Suprapubic skin (tissue), 4 donors: ENCODE results near the gene PPM1F. TPM values are rescaled to one million over a fixed set of nuclear protein-coding genes. Genes with fewer than 3 reads are reported as not detected.

Experiments
- DNase-seq, 2 donors: peaks; one replicate each; pipeline ENCODE4 v3.0.0-alpha.2; 2019; ENCODE audit warnings: low spot score in 2 of 2
- H3K27ac ChIP-seq: fragments of 200-600 bp; sonication (generic); one replicate; pipeline ENCODE4 v1.5.1; 2019
- H3K27me3 ChIP-seq: fragments of 200-600 bp; sonication (generic); one replicate; pipeline ENCODE4 v1.5.1; 2019
- H3K36me3 ChIP-seq: fragments of 200-600 bp; sonication (generic); one replicate; pipeline ENCODE4 v1.5.1; 2019
- H3K4me1 ChIP-seq: fragments of 200-600 bp; sonication (generic); one replicate; pipeline ENCODE4 v1.5.1; 2019
- H3K4me3 ChIP-seq: fragments of 200-600 bp; sonication (generic); one replicate; pipeline ENCODE4 v1.5.1; 2019; ENCODE audit warnings: mild to moderate bottlenecking
- H3K9me3 ChIP-seq: fragments of 200-600 bp; sonication (generic); one replicate; pipeline ENCODE4 v1.5.1; 2019
- EP300 ChIP-seq: sonication (generic); formaldehyde crosslinking; IDR thresholded peaks from one replicate; pipeline ENCODE4 v1.6.1; 2017; ENCODE audit warnings: antibody characterized with exemption
- POLR2A ChIP-seq, 2 donors: fragments of 450-650 bp; IDR thresholded peaks; one replicate each; pipeline ENCODE4 v1.6.1; 2017; ENCODE audit warnings: antibody characterized with exemption in 2 of 2, mild to moderate bottlenecking in 2 of 2, moderate library complexity in 2 of 2
- POLR2AphosphoS5 ChIP-seq, 3 donors: sonication (generic); formaldehyde crosslinking; IDR thresholded peaks; one replicate each; pipeline ENCODE4 v1.6.1; 2017; ENCODE audit warnings: antibody characterized with exemption in 3 of 3
- WGBS: methylation state at CpG from one replicate; pipeline ENCODE4 v1.1.5; 2018; 5-methylcytosine and 5-hydroxymethylcytosine counted together
- total RNA-seq, 4 donors: library from RNA; depleted of rRNA; stranded (reverse); fragments of >200 nt; gene quantifications; one replicate each; pipeline ENCODE4 v1.1.0, GENCODE V29; 2016
- TF ChIP-seq, protein P1 (sequence below), 2 donors: fragments of 200-600 bp in 1 of 2; fragments of 450-650 bp in 1 of 2; sonication (generic) in 1 of 2; IDR thresholded peaks; one replicate each; pipeline ENCODE4 v1.5.1; 2016 to 2019; ENCODE audit warnings: antibody characterized with exemption in 2 of 2, mild to moderate bottlenecking in 1 of 2, moderate library complexity in 1 of 2

PPM1F gene
- total RNA-seq, 4 donors from 2014 or later: 21.9 to 40.7 (median 29.9) TPM

DNA sequence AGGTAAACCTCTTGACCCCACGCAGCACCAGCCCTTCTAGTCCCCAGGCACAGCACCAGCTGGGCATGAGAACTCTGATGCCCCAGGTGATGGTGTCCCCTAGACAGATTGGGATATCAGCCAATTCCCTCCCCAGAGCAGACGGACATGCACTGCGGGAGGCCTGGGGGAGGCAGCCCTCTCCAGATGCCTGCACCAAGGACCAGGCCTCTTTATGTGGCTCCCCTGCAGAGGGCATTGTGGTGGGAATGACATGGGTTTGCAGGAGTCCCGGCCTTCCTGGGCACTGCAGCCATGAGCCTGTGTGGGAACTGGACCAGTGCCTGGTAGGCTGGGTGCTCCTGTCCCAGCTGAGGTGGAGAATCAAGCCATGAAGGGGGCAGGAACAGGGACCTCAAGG is 25.9 kb downstream of the PPM1F start:
- H3K27me3 ChIP-seq: no peaks in the 10 kb centered on the region
- H3K4me1 ChIP-seq: no peaks in the 10 kb centered on the region
- no peak for DNase-seq
- no peak for TF ChIP-seq EP300
- TF ChIP-seq, protein P1, sequence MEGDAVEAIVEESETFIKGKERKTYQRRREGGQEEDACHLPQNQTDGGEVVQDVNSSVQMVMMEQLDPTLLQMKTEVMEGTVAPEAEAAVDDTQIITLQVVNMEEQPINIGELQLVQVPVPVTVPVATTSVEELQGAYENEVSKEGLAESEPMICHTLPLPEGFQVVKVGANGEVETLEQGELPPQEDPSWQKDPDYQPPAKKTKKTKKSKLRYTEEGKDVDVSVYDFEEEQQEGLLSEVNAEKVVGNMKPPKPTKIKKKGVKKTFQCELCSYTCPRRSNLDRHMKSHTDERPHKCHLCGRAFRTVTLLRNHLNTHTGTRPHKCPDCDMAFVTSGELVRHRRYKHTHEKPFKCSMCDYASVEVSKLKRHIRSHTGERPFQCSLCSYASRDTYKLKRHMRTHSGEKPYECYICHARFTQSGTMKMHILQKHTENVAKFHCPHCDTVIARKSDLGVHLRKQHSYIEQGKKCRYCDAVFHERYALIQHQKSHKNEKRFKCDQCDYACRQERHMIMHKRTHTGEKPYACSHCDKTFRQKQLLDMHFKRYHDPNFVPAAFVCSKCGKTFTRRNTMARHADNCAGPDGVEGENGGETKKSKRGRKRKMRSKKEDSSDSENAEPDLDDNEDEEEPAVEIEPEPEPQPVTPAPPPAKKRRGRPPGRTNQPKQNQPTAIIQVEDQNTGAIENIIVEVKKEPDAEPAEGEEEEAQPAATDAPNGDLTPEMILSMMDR (IDR thresholded peaks at IDR 0.05): no peak
- TF ChIP-seq POLR2A (IDR thresholded peaks at IDR 0.05): no peak
- no peak for TF ChIP-seq POLR2AphosphoS5 (IDR thresholded peaks at IDR 0.05)
- H3K36me3 ChIP-seq: peaks cover 75% of the 10 kb centered on the region
- WGBS: 89% methylated on average over 1 of the region's 4 CpGs
- no peak overlapping the region for H3K27ac ChIP-seq
- H3K4me3 ChIP-seq: no peak overlapping the region
- H3K9me3 ChIP-seq: no peaks in the 10 kb centered on the region

DNA sequence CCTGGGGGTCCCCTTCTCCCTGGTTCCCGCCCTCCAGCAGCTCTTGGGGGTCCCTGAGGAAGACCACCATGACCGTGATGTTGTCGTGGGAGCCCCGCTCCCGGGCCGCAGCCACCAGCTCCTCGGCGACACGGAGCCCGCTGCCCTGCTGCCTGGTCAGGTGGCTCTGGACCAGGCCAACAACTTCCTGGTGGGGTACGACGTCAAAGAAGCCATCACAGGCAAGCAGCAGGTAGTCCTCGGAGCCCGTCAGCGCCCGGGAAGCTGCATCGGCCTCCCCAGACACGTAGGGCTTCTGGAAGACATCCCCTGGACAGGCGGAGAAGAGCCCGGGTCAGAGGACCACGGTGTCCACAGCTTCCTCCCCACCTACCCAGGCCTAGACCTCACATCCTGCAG is 29.5 kb downstream of the PPM1F start:
- TF ChIP-seq EP300 (no peak), POLR2AphosphoS5 (IDR thresholded peaks at IDR 0.05) (no peak), POLR2A (IDR thresholded peaks at IDR 0.05) (no peak)
- TF ChIP-seq, protein P1 (IDR thresholded peaks at IDR 0.05): no peak
- WGBS: 95% methylated on average over 21 of the region's 21 CpGs
- Histone ChIP-seq H3K27ac (no peak overlapping the region), H3K9me3 (no peaks in the 10 kb centered on the region), H3K36me3 (peaks cover 62% of the 10 kb centered on the region), H3K4me3 (no peak overlapping the region), H3K4me1 (no peaks in the 10 kb centered on the region), H3K27me3 (no peaks in the 10 kb centered on the region)
- DNase-seq: no peak

DNA sequence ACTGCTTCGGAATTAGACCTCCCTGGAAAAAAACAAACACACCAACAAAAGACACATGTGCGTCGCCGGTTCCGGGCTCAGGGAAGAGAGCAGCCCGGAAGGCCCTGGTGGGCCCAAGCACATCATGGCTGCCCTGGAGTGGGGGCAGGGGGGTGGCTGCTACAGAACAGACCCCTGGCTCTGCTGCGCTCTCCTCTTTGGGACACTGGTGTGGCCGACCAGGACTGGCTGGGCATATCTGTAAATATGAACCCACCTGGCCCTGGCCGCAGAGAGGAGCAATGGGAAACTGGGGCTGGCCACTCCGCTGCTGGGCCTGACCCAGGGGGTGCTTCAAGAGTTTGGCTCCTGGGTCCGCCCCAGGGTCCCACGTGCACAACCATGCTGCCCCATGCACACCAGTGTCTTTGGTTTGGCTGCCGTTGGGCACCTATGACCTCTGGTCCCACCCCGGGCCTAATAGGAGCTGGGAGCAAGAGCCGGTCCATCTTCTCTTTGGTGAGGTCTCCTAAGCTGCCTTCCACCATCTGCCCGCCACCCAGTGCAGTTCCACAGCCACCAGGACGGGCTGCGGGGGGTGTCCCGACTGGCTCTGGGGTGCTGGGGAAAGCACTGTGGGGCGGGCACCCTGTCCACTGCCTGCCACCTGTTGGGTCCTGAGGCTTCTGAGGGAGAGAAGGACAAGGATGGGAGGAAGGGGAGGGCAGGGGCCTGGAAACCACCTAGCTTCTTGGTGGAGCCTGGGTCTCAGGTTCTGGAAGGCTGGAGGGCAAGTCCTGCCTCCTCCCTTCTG is 30.1 kb downstream of the PPM1F start:
- Histone ChIP-seq H3K27me3 (no peaks in the 10 kb centered on the region), H3K4me1 (no peaks in the 10 kb centered on the region), H3K36me3 (peaks cover 58% of the 10 kb centered on the region), H3K27ac (no peak overlapping the region), H3K4me3 (no peak overlapping the region), H3K9me3 (no peaks in the 10 kb centered on the region)
- no peak for DNase-seq
- TF ChIP-seq POLR2A (IDR thresholded peaks at IDR 0.05) (no peak), POLR2AphosphoS5 (IDR thresholded peaks at IDR 0.05) (no peak), EP300 (no peak)
- TF ChIP-seq, protein P1 (IDR thresholded peaks at IDR 0.05): no peak
- 88% methylated on average over 15 of the region's 20 CpGs for WGBS

DNA sequence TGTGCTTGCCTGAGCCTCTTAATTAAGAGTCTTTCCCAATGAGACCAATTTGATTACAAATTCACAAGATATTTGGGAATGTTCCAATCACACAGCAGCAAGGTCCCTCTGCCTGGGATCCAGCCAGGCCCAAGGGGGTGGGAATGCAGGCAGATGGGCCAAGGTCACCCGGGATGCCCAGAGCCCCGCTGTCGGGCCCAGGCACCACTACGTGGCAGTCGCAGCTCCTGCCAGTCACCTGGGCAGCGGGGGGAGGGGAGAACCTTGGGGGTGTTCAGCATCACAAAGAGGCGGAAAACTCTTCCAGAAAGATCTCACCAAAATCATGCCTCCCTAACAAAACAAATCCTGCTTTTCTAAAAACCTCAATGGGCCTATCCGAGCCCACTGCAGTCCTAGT is 30.9 kb downstream of the PPM1F start:
- no peak for DNase-seq
- Histone ChIP-seq H3K9me3 (no peaks in the 10 kb centered on the region), H3K4me1 (no peaks in the 10 kb centered on the region), H3K27ac (no peak overlapping the region), H3K27me3 (no peaks in the 10 kb centered on the region), H3K36me3 (peaks cover 50% of the 10 kb centered on the region), H3K4me3 (no peak overlapping the region)
- no peak for TF ChIP-seq POLR2AphosphoS5 (IDR thresholded peaks at IDR 0.05)
- TF ChIP-seq EP300: no peak
- TF ChIP-seq POLR2A (IDR thresholded peaks at IDR 0.05): no peak
- TF ChIP-seq, protein P1 (IDR thresholded peaks at IDR 0.05): no peak
- 79% methylated on average over 8 of the region's 8 CpGs for WGBS

DNA sequence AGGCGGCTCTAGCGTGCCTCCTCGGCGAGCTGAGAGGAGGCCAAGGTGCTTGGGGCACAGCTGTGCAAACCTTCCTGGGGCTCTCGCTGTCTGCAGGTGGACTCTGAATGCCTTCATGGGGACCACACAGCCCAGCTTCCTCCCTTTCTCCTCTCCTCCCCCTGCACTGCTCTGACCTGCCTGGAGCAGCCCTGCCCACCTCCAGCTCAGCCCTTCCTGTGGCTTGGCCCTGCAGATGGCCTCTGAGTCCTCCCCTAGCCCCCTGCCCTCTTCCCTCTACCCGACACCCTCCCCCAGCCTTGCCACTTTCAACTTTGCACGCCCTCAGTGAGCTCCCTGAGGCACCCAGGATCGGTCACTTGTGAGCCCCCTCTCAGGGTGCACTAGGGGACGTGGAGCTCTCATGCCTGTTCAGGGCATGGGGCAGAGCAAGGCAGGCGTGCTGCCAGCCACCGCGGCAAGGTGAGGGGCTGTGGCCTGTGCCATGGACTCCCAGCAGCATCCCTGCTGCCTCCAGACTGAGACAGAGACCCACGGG is 31.4 kb downstream of the PPM1F start:
- Histone ChIP-seq H3K4me1 (no peaks in the 10 kb centered on the region), H3K27ac (no peak overlapping the region), H3K4me3 (no peak overlapping the region), H3K36me3 (peaks cover 45% of the 10 kb centered on the region), H3K27me3 (no peaks in the 10 kb centered on the region), H3K9me3 (no peaks in the 10 kb centered on the region)
- TF ChIP-seq POLR2A (IDR thresholded peaks at IDR 0.05): no peak
- TF ChIP-seq, protein P1 (IDR thresholded peaks at IDR 0.05): no peak
- no peak for TF ChIP-seq EP300
- WGBS: 83% methylated on average over 7 of the region's 13 CpGs
- DNase-seq: no peak
